Kidney epithelial cell (primary cell): Measurements from ENCODE around the gene CNFN. TPM values are rescaled to one million over a fixed set of nuclear protein-coding genes. Genes with fewer than 3 reads are reported as not detected.
A peak's percentile ranks its signal among the peaks of the same experiment; 100 is the strongest.

ENCODE experiments used
- DNase-seq: peaks from one replicate; pipeline ENCODE4 v3.0.0-alpha.2; 2010; ENCODE audit warnings: low read depth
- H3K27me3 ChIP-seq: 2 replicates; pipeline ENCODE4 v1.6.0; 2011; ENCODE audit warnings: low read length; ENCODE audit not compliant: control insufficient read depth, insufficient read depth
- H3K36me3 ChIP-seq: 2 replicates; pipeline ENCODE4 v1.5.1; 2011; ENCODE audit warnings: low read length; ENCODE audit not compliant: control insufficient read depth, insufficient read depth
- H3K4me3 ChIP-seq: 2 replicates; pipeline ENCODE4 v1.5.1; 2011; ENCODE audit warnings: low read depth, mild to moderate bottlenecking, control low read depth, low read length
- total RNA-seq: library from RNA; depleted of rRNA; stranded (reverse); fragments of >200 nt; gene quantifications from 2 replicates; pipeline ENCODE4 v1.2.3, GENCODE V29; 2015
- TF ChIP-seq, protein P1 (sequence below): IDR thresholded peaks from 2 replicates; pipeline ENCODE4 v1.5.1; 2011; ENCODE audit warnings: mild to moderate bottlenecking, moderate library complexity, low read length, control low read depth, inconsistent platforms; ENCODE audit not compliant: insufficient read depth, poor library complexity, severe bottlenecking

Gene CNFN
- total RNA-seq, 1 donor from 2014 or later, result not detected

DNA sequence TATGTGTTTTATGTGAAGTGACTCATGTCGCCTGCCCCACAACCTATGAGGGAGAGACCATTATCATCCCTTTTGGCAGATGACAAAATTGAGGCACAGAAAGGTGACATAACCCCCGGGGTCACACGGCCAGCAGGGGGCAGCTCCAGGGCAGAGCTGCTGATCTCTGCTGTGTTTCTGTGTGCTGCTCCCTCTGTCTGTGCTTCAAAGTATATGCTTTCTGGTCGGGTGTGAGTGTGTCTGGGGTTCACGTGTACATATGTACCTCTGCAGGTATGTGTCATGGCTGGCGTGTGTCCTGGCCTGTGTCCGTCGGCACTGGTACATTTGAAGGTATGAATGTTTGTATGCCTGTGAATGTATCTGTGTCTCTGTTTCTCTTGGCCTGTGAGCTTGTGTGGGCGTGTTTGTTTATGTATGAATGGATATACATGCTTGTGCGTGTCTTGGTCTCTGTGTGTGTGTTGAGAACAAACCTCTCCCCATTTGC lies 30.0 kb upstream of the CNFN start:
- no peak for DNase-seq
- no peak overlapping the region for H3K4me3 ChIP-seq
- TF ChIP-seq, protein P1, sequence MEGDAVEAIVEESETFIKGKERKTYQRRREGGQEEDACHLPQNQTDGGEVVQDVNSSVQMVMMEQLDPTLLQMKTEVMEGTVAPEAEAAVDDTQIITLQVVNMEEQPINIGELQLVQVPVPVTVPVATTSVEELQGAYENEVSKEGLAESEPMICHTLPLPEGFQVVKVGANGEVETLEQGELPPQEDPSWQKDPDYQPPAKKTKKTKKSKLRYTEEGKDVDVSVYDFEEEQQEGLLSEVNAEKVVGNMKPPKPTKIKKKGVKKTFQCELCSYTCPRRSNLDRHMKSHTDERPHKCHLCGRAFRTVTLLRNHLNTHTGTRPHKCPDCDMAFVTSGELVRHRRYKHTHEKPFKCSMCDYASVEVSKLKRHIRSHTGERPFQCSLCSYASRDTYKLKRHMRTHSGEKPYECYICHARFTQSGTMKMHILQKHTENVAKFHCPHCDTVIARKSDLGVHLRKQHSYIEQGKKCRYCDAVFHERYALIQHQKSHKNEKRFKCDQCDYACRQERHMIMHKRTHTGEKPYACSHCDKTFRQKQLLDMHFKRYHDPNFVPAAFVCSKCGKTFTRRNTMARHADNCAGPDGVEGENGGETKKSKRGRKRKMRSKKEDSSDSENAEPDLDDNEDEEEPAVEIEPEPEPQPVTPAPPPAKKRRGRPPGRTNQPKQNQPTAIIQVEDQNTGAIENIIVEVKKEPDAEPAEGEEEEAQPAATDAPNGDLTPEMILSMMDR, result peak; percentile 65
- H3K36me3 ChIP-seq, result no peaks in the 10 kb centered on the region
- H3K27me3 ChIP-seq, result peaks cover 14% of the 10 kb centered on the region

DNA sequence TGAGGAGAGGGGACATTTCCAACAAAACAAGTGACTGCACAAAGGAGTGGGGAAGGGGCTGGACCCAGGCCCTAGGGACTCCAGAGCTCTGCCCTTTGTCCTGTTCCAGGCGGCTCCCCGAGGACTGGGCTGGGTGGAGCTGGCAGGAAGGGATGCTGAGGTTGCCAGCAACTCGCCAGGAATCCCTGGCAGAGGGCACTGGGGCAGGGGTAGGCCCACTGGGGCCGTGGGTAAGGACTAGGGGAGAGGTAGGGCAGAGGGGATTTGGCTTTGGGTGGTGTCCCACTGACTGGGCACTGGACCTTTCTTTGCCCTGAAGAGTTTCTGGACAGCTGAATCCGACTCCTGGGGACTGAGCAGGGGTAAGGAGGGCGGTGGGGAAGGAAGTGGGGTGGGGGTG lies 29.2 kb upstream of the CNFN start:
- TF ChIP-seq, protein P1, result no peak
- Histone ChIP-seq H3K27me3 (peaks cover 6% of the 10 kb centered on the region), H3K4me3 (no peak overlapping the region), H3K36me3 (no peaks in the 10 kb centered on the region)
- DNase-seq, result no peak

DNA sequence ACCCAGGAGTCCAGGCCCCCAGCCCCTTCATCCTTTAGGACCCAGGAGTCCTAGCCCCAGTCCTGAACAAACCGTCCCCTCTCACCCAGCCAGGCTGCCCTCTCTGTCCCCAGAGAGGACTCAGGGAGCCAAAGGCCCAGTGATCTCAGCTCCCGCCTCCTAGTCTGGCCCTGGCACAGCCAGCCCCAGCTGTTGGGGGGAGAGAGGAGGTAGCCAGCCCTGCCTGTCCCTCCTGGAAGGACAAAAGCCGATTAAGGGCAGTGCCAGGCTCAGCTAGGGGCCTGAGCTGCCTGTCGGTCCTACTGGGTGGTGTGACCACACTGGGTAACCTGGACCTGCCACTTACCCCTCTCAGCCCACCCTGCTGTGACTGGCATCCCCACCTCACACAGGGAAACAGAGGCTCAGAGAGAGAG lies 22.6 kb upstream of the CNFN start:
- H3K27me3 ChIP-seq, result no peaks in the 10 kb centered on the region
- no peak for DNase-seq
- H3K36me3 ChIP-seq, result no peaks in the 10 kb centered on the region
- TF ChIP-seq, protein P1, result no peak
- no peak overlapping the region for H3K4me3 ChIP-seq

DNA sequence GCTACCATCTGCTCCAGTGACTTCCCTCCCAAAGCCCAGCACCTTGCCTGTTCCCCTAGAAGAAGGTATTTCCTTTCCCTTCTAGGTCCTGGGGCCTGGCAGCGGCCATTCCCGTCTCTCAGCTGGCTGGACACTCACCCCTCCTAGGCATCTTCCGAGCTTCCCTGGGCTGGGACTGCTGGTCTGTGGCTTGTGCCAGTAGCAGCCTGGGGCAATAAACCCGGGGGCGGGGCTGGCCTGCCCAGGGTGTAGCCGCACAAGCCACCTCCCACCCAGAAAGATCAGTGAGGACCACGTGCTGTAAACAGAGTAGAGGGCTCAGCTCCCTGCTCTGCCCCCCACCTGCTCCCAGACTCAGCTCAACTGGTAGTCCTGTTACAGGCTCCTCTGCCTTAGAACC lies 22.1 kb upstream of the CNFN start:
- Histone ChIP-seq H3K4me3 (no peak overlapping the region), H3K36me3 (no peaks in the 10 kb centered on the region), H3K27me3 (no peaks in the 10 kb centered on the region)
- no peak for DNase-seq
- TF ChIP-seq, protein P1, result no peak

GRCh38 chr19:42411581-42412178 lies 21.6 kb upstream of the CNFN start:
- no peak for DNase-seq
- Histone ChIP-seq H3K36me3 (no peaks in the 10 kb centered on the region), H3K27me3 (no peaks in the 10 kb centered on the region), H3K4me3 (no peak overlapping the region)
- TF ChIP-seq, protein P1, result no peak

GRCh38 chr19:42410371-42410770 lies 20.3 kb upstream of the CNFN start:
- no peaks in the 10 kb centered on the region for H3K36me3 ChIP-seq
- H3K4me3 ChIP-seq, result no peak overlapping the region
- no peaks in the 10 kb centered on the region for H3K27me3 ChIP-seq
- no peak for DNase-seq
- TF ChIP-seq, protein P1, result no peak
